HCT116 (cell line): Measurements from ENCODE around the gene TMC1.
A peak's percentile ranks its signal among the peaks of the same experiment; 100 is the strongest.

Source experiments
- ATF3 ChIP-seq: IDR thresholded peaks from 2 replicates; pipeline ENCODE4 v1.6.1; 2012
- CEBPB ChIP-seq: IDR thresholded peaks from 2 replicates; pipeline ENCODE4 v1.6.1; 2012; ENCODE audit warnings: low read depth
- CTCF ChIP-seq, 3 experiments: fragments of 200-600 bp in 1 of 3; sonication (generic) in 1 of 3; IDR thresholded peaks in 2 of 3; conservative IDR thresholded peaks in 1 of 3; 2 replicates each; pipeline ENCODE4 v1.5.1; 2012 to 2017; ENCODE audit warnings: low read depth in 2 of 3, low read length in 2 of 3, antibody characterized with exemption in 1 of 3, borderline replicate concordance in 1 of 3, control low read depth in 1 of 3, mild to moderate bottlenecking in 1 of 3, mixed read lengths in 1 of 3, mixed run types in 1 of 3, moderate library complexity in 1 of 3; ENCODE audit not compliant: insufficient read depth in 1 of 3
- EZH2 ChIP-seq: fragments of 200-600 bp; sonication (generic); IDR thresholded peaks from 2 replicates; pipeline ENCODE4 v1.6.1; 2017; ENCODE audit warnings: antibody characterized with exemption, mixed run types
- EZH2phosphoT487 ChIP-seq: fragments of 200-600 bp; IDR thresholded peaks from 2 replicates; pipeline ENCODE4 v1.6.1; 2018; ENCODE audit warnings: antibody characterized with exemption, borderline replicate concordance
- FOSL1 ChIP-seq: IDR thresholded peaks from 2 replicates; pipeline ENCODE4 v1.6.1; 2012; ENCODE audit warnings: low read depth
- JUND ChIP-seq: IDR thresholded peaks from 2 replicates; pipeline ENCODE4 v1.6.1; 2012
- POLR2A ChIP-seq: IDR thresholded peaks from 2 replicates; pipeline ENCODE4 v1.7.0; 2011; ENCODE audit warnings: borderline replicate concordance; ENCODE audit not compliant: insufficient read depth, insufficient read length; ENCODE audit errors: extremely low read depth
- RAD21 ChIP-seq: IDR thresholded peaks from 2 replicates; pipeline ENCODE4 v1.6.1; 2012; ENCODE audit warnings: low read depth, mild to moderate bottlenecking
- SP1 ChIP-seq: IDR thresholded peaks from 2 replicates; pipeline ENCODE4 v1.6.1; 2012; ENCODE audit warnings: low read depth
- TCF7L2 ChIP-seq: IDR thresholded peaks from 2 replicates; pipeline ENCODE4 v1.7.0; 2011; ENCODE audit warnings: borderline replicate concordance, inconsistent platforms; ENCODE audit not compliant: insufficient read depth, insufficient read length; ENCODE audit errors: extremely low read depth
- ZBTB33 ChIP-seq: IDR thresholded peaks from 2 replicates; pipeline ENCODE4 v1.6.1; 2011; ENCODE audit warnings: mild to moderate bottlenecking, low read length, moderate library complexity; ENCODE audit not compliant: insufficient replicate concordance; ENCODE audit errors: extremely low read depth

- no peak for TF ChIP-seq EZH2phosphoT487
- peak in 2 of 3 experiments; percentile 10 to 20; a peak in 1 of 6 replicates for TF ChIP-seq CTCF (IDR thresholded peaks at IDR 0.05 in 2 of 3, conservative IDR thresholded peaks at IDR 0.05 in 1 of 3; ENCODE audit: borderline replicate concordance in 1 of 3, insufficient read depth in 1 of 3, low read depth in 2 of 3, low read length in 2 of 3)
- no peak for TF ChIP-seq JUND
- no peak for TF ChIP-seq POLR2A
- TF ChIP-seq FOSL1, result no peak
- TF ChIP-seq EZH2, result no peak
- TF ChIP-seq SP1, result no peak
- no peak for TF ChIP-seq ATF3
- no peak for TF ChIP-seq TCF7L2
- no peak for TF ChIP-seq CEBPB
- TF ChIP-seq ZBTB33, result no peak
- peak; percentile 25; the same call in 1 of the 2 replicates for TF ChIP-seq RAD21
Observed at GRCh38 chr9:72695365-72695764, 174.0 kb downstream of the TMC1 start.
